Fibroblast of lung (primary cell): Measurements from ENCODE around the gene NID1. TPM values are rescaled to one million over a fixed set of nuclear protein-coding genes. Genes with fewer than 3 reads are reported as not detected.
A peak's percentile ranks its signal among the peaks of the same experiment; 100 is the strongest.

Experiments used
- DNase-seq, 2 donors: peaks; one replicate each; pipeline versions ENCODE4 v3.0.0 to v3.0.0-alpha.2; 2010; ENCODE audit warnings: low read depth in 2 of 2
- H2AFZ ChIP-seq: 2 replicates; pipeline ENCODE4 v1.5.1; 2012; ENCODE audit warnings: low read length, control low read depth, inconsistent platforms
- H3K27ac ChIP-seq: 2 replicates; pipeline ENCODE4 v1.5.1; 2011; ENCODE audit warnings: low read length, control low read depth; ENCODE audit not compliant: insufficient read depth
- H3K27me3 ChIP-seq: 2 replicates; pipeline ENCODE4 v1.5.1; 2011; ENCODE audit warnings: mild to moderate bottlenecking, low read length; ENCODE audit not compliant: control insufficient read depth, insufficient read depth
- H3K36me3 ChIP-seq: 2 replicates; pipeline ENCODE4 v1.5.1; 2011; ENCODE audit warnings: low read length; ENCODE audit not compliant: control insufficient read depth, insufficient read depth
- H3K4me1 ChIP-seq: 2 replicates; pipeline ENCODE4 v1.5.1; 2011; ENCODE audit warnings: low read length; ENCODE audit not compliant: control insufficient read depth, insufficient read depth; ENCODE audit errors: extremely low read depth
- H3K4me2 ChIP-seq: 2 replicates; pipeline ENCODE4 v1.5.1; 2011; ENCODE audit warnings: low read length, control low read depth; ENCODE audit not compliant: insufficient read depth; ENCODE audit errors: extremely low read depth
- H3K4me3 ChIP-seq, 4 experiments: fragments of 200-600 bp in 1 of 4; sonication (generic) in 1 of 4; replicated peaks in 1 of 4; 2 replicates each; pipeline ENCODE4 v1.5.1; 2011 to 2016; ENCODE audit warnings: low read length in 4 of 4, low read depth in 3 of 4, mild to moderate bottlenecking in 3 of 4, control low read depth in 2 of 4, inconsistent platforms in 1 of 4, mixed read lengths in 1 of 4; ENCODE audit not compliant: insufficient read depth in 1 of 4; ENCODE audit errors: control extremely low read depth in 1 of 4
- H3K79me2 ChIP-seq: 2 replicates; pipeline ENCODE4 v1.5.1; 2012; ENCODE audit warnings: mild to moderate bottlenecking, low read length, inconsistent platforms; ENCODE audit not compliant: control insufficient read depth, insufficient read depth
- H3K9ac ChIP-seq: 2 replicates; pipeline ENCODE4 v1.5.1; 2011; ENCODE audit warnings: mild to moderate bottlenecking, low read length, control low read depth; ENCODE audit not compliant: insufficient read depth
- H3K9me3 ChIP-seq: 2 replicates; pipeline ENCODE4 v1.5.1; 2012; ENCODE audit warnings: low read depth, low read length; ENCODE audit not compliant: control insufficient read depth, insufficient read depth
- H4K20me1 ChIP-seq: 2 replicates; pipeline ENCODE4 v1.5.1; 2011; ENCODE audit warnings: low read length; ENCODE audit not compliant: control insufficient read depth, insufficient read depth; ENCODE audit errors: extremely low read depth
- CTCF ChIP-seq, 2 donors: IDR thresholded peaks in 1 of 2; conservative IDR thresholded peaks in 1 of 2; 1 replicate in 1 of 2; 2 replicates in 1 of 2; pipeline ENCODE4 v1.5.1; 2011 to 2012; ENCODE audit warnings: low read length in 2 of 2, control low read depth in 1 of 2, inconsistent platforms in 1 of 2, low read depth in 1 of 2, mild to moderate bottlenecking in 1 of 2
- EZH2 ChIP-seq: IDR thresholded peaks from 2 replicates; pipeline ENCODE4 v1.5.1; 2012; ENCODE audit warnings: low read length, control low read depth, mild to moderate bottlenecking; ENCODE audit errors: missing control alignments
- polyA plus RNA-seq, 2 donors: library from polyadenylated mRNA; depleted of rRNA in 1 of 2; stranded (reverse) in 1 of 2; unstranded in 1 of 2; fragments of >200 nt; gene quantifications; 2 replicates each; pipeline ENCODE4 v1.2.1, GENCODE V29; 2011 to 2012; ENCODE audit warnings: missing spikeins in 1 of 2
- total RNA-seq: library from RNA; depleted of rRNA; stranded (reverse); fragments of >200 nt; gene quantifications from 2 replicates; pipeline ENCODE4 v1.2.1, GENCODE V29; 2014

The NID1 gene
- total and polyA plus RNA-seq, 2 donors (not counting 1 experiment from before 2014, with no cell fraction given), result 29.1 to 152 TPM

- Histone ChIP-seq H3K36me3 (peaks cover 6% of the 10 kb centered on the region), H2AFZ (no peak overlapping the region), H3K27ac (no peak overlapping the region), H3K9me3 (no peaks in the 10 kb centered on the region), H3K9ac (no peak overlapping the region), H3K79me2 (no peaks in the 10 kb centered on the region), H4K20me1 (no peaks in the 10 kb centered on the region), H3K4me2 (no peak overlapping the region), H3K27me3 (no peaks in the 10 kb centered on the region), H3K4me3 (no peak overlapping the region), H3K4me1 (peaks cover 21% of the 10 kb centered on the region)
- no peak for DNase-seq
- TF ChIP-seq EZH2 (no peak), CTCF (conservative IDR thresholded peaks at IDR 0.05 in 1 of 2, IDR thresholded peaks at IDR 0.05 in 1 of 2; ENCODE audit: low read depth in 1 of 2, low read length in 2 of 2) (no peak)
Measured at GRCh38 chr1:236011641-236012040, 53.2 kb downstream of the NID1 start.

- H3K4me1 ChIP-seq, result peaks cover 10% of the 10 kb centered on the region
- H3K9ac ChIP-seq, result no peak overlapping the region
- H3K36me3 ChIP-seq, result peaks cover 6% of the 10 kb centered on the region
- no peaks in the 10 kb centered on the region for H4K20me1 ChIP-seq
- H3K79me2 ChIP-seq, result no peaks in the 10 kb centered on the region
- no peak overlapping the region for H2AFZ ChIP-seq
- H3K4me3 ChIP-seq, result no peak overlapping the region
- TF ChIP-seq EZH2 (no peak), CTCF (conservative IDR thresholded peaks at IDR 0.05 in 1 of 2, IDR thresholded peaks at IDR 0.05 in 1 of 2; ENCODE audit: low read depth in 1 of 2, low read length in 2 of 2) (no peak)
- peak overlapping the region; percentile 18 for H3K27ac ChIP-seq
- H3K27me3 ChIP-seq, result no peaks in the 10 kb centered on the region
- no peak overlapping the region for H3K4me2 ChIP-seq
- peak in 1 of 2 donors; percentile 46 for DNase-seq
- H3K9me3 ChIP-seq, result no peaks in the 10 kb centered on the region
Measured at GRCh38 chr1:236010443-236010842, 54.4 kb downstream of the NID1 start.

- peak; percentile 55 to 95 for DNase-seq
- Histone ChIP-seq H3K27me3 (no peaks in the 10 kb centered on the region), H3K27ac (peak overlapping the region; percentile 18), H2AFZ (no peak overlapping the region), H3K9me3 (no peaks in the 10 kb centered on the region), H3K79me2 (no peaks in the 10 kb centered on the region), H3K9ac (no peak overlapping the region), H3K36me3 (peaks cover 6% of the 10 kb centered on the region), H3K4me3 (no peak overlapping the region), H3K4me1 (peaks cover 10% of the 10 kb centered on the region), H3K4me2 (peak overlapping the region; percentile 62), H4K20me1 (no peaks in the 10 kb centered on the region)
- TF ChIP-seq CTCF (conservative IDR thresholded peaks at IDR 0.05 in 1 of 2, IDR thresholded peaks at IDR 0.05 in 1 of 2; ENCODE audit: low read depth in 1 of 2, low read length in 2 of 2) (no peak), EZH2 (no peak)
Measured at GRCh38 chr1:236009857-236010256, 55.0 kb downstream of the NID1 start.
